DOHH2 (cell line): Measurements from ENCODE around the gene ZNF408.

Experiments
- H3F3A ChIP-seq: fragments of 200-600 bp; sonication (generic), shearing (Covaris generic); 2 replicates; pipeline ENCODE4 v1.6.0; 2016; ENCODE audit warnings: antibody characterized with exemption, mild to moderate bottlenecking; ENCODE audit not compliant: control insufficient read depth, insufficient read depth
- H3K27ac ChIP-seq: fragments of 200-600 bp; sonication (generic); 2 replicates; pipeline ENCODE4 v1.5.1; 2014; ENCODE audit warnings: low read depth, mild to moderate bottlenecking, low read length, moderate library complexity
- H3K27me3 ChIP-seq: fragments of 200-600 bp; sonication (generic); 2 replicates; pipeline ENCODE4 v1.6.1; 2014; ENCODE audit warnings: mild to moderate bottlenecking, low read length, mixed read lengths; ENCODE audit not compliant: control insufficient read depth
- H3K36me3 ChIP-seq: fragments of 200-600 bp; sonication (generic); 2 replicates; pipeline ENCODE4 v1.6.1; 2014; ENCODE audit warnings: mild to moderate bottlenecking, low read length, moderate library complexity, mixed read lengths; ENCODE audit not compliant: control insufficient read depth
- H3K4me1 ChIP-seq: fragments of 200-600 bp; sonication (generic); 2 replicates; pipeline ENCODE4 v1.6.1; 2014; ENCODE audit warnings: mild to moderate bottlenecking, low read length, mixed read lengths; ENCODE audit not compliant: control insufficient read depth
- H3K4me2 ChIP-seq: fragments of 200-600 bp; sonication (generic); 2 replicates; pipeline ENCODE4 v1.6.0; 2014; ENCODE audit warnings: mild to moderate bottlenecking, low read length, moderate library complexity
- H3K4me3 ChIP-seq: fragments of 200-600 bp; sonication (generic); 2 replicates; pipeline ENCODE4 v1.5.1; 2014; ENCODE audit warnings: mild to moderate bottlenecking, low read length, mixed read lengths
- H3K79me2 ChIP-seq: fragments of 200-600 bp; sonication (generic); 2 replicates; pipeline ENCODE4 v1.6.1; 2014; ENCODE audit warnings: mild to moderate bottlenecking, low read length, mixed read lengths; ENCODE audit not compliant: control insufficient read depth
- H3K9me2 ChIP-seq: fragments of 200-600 bp; sonication (generic); replicated peaks from 2 replicates; pipeline ENCODE4 v1.6.1; 2014; ENCODE audit warnings: mild to moderate bottlenecking, low read length, mixed read lengths; ENCODE audit not compliant: control insufficient read depth
- H3K9me3 ChIP-seq: fragments of 200-600 bp; sonication (generic); 2 replicates; pipeline ENCODE4 v1.6.1; 2014; ENCODE audit warnings: antibody characterized with exemption, low read length, mixed read lengths; ENCODE audit not compliant: control insufficient read depth, insufficient read depth
- H4K20me1 ChIP-seq: fragments of 200-600 bp; sonication (generic); 2 replicates; pipeline ENCODE4 v1.6.0; 2014; ENCODE audit warnings: low read depth, mild to moderate bottlenecking, antibody characterized with exemption, low read length, moderate library complexity; ENCODE audit not compliant: control insufficient read depth, insufficient read depth
- EZH2phosphoT487 ChIP-seq: fragments of 200-600 bp; sonication (generic); IDR thresholded peaks from 2 replicates; pipeline ENCODE4 v1.6.1; 2017; ENCODE audit warnings: borderline replicate concordance, mild to moderate bottlenecking, antibody characterized with exemption, low read length, moderate library complexity, mixed read lengths
- TF ChIP-seq, protein P1 (sequence below): fragments of 200-600 bp; sonication (generic); IDR thresholded peaks from one replicate; pipeline ENCODE4 v1.5.1; 2014; ENCODE audit warnings: antibody characterized with exemption, mild to moderate bottlenecking, low read depth, low read length; ENCODE audit not compliant: poor library complexity, severe bottlenecking

The ZNF408 gene

DNA sequence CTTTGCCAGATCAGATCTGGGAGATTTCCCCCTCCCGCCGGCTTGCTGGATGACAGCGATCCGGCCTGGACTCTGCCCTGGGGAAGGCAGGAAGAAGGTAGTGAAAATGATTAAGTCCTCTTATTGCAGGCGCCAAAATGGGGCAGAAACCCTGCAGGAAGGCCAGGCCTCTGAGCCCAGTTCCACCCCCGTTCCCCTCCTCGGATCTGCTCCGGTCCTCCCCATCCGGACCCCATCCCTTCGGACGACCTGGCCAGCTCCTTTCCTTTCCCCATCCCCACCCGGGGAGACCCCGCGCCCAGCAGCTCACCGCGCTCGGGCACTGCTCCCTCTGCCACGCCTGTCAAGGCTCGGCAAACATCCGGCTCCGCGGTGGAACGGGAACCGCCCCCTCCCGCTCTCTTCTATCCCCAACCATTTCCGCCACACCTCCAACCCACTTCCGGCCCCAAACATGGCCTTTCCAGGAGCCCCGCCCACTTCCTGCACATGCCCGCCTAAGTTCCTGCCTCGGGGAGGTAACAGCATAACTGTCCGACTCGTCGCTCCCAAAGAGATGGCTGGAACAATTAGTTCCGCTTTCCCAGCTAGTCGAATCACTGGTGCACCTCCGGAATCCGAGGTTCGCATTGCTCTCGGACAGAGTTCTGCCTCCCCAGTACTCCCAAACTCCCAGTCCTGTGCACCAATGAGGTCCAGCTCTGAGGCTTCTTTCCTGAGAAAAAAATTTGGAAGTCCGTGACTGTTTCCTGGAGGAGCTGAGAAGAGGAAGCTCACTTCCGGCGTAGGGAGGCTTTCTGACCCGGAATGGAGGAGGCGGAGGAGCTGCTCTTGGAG lies at the start of gene ZNF408, which contains the start of gene ARHGAP1:
Gene ZNF408, plus strand, starts transcription at position 791 of the 837 bp plus-strand sequence. Its CDS starts 17 bp downstream, at position 808.
Gene ARHGAP1, minus strand, starts transcription at position 379 of the 837 bp plus-strand sequence. CDS start 4,512 bp downstream, outside the sequence.
- no peaks in the 10 kb centered on the region for H3K9me2 ChIP-seq
- no peaks in the 10 kb centered on the region for H3F3A ChIP-seq
- peak within 1 kb of the TSS; percentile 69 for H3K27ac ChIP-seq
- peaks cover 28% of the 10 kb centered on the region for H3K4me1 ChIP-seq
- no peaks in the 10 kb centered on the region for H3K9me3 ChIP-seq
- H4K20me1 ChIP-seq: no peaks in the 10 kb centered on the region; the same call in 1 of the 2 replicates
- H3K4me3 ChIP-seq: peak within 1 kb of the TSS; percentile 91
- peaks cover 39% of the 10 kb centered on the region for H3K36me3 ChIP-seq
- H3K79me2 ChIP-seq: peaks cover 59% of the 10 kb centered on the region
- H3K27me3 ChIP-seq: no peaks in the 10 kb centered on the region
- TF ChIP-seq, protein P1, sequence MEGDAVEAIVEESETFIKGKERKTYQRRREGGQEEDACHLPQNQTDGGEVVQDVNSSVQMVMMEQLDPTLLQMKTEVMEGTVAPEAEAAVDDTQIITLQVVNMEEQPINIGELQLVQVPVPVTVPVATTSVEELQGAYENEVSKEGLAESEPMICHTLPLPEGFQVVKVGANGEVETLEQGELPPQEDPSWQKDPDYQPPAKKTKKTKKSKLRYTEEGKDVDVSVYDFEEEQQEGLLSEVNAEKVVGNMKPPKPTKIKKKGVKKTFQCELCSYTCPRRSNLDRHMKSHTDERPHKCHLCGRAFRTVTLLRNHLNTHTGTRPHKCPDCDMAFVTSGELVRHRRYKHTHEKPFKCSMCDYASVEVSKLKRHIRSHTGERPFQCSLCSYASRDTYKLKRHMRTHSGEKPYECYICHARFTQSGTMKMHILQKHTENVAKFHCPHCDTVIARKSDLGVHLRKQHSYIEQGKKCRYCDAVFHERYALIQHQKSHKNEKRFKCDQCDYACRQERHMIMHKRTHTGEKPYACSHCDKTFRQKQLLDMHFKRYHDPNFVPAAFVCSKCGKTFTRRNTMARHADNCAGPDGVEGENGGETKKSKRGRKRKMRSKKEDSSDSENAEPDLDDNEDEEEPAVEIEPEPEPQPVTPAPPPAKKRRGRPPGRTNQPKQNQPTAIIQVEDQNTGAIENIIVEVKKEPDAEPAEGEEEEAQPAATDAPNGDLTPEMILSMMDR: no peak
- TF ChIP-seq EZH2phosphoT487: no peak
- peak within 1 kb of the TSS; percentile 88 for H3K4me2 ChIP-seq

- Histone ChIP-seq H3K9me3 (no peaks in the 10 kb centered on the region), H3K4me3 (no peak overlapping the region), H3K79me2 (no peaks in the 10 kb centered on the region), H3K4me1 (no peaks in the 10 kb centered on the region), H3K36me3 (peaks cover 60% of the 10 kb centered on the region), H3K27ac (no peak overlapping the region), H3F3A (no peaks in the 10 kb centered on the region), H3K4me2 (no peak overlapping the region), H3K27me3 (no peaks in the 10 kb centered on the region), H3K9me2 (no peaks in the 10 kb centered on the region), H4K20me1 (no peaks in the 10 kb centered on the region)
- TF ChIP-seq, protein P1: no peak
- no peak for TF ChIP-seq EZH2phosphoT487
Observed at GRCh38 chr11:46655631-46656030, 45.2 kb upstream of the ZNF408 start.

GRCh38 chr11:46657186-46657585 lies 43.6 kb upstream of the ZNF408 start:
- Histone ChIP-seq H3F3A (no peaks in the 10 kb centered on the region), H3K36me3 (peaks cover 49% of the 10 kb centered on the region), H3K9me3 (no peaks in the 10 kb centered on the region), H3K27me3 (no peaks in the 10 kb centered on the region), H3K79me2 (no peaks in the 10 kb centered on the region), H3K27ac (no peak overlapping the region), H4K20me1 (no peaks in the 10 kb centered on the region), H3K9me2 (no peaks in the 10 kb centered on the region), H3K4me2 (no peak overlapping the region), H3K4me3 (no peak overlapping the region), H3K4me1 (no peaks in the 10 kb centered on the region)
- TF ChIP-seq, protein P1: no peak
- TF ChIP-seq EZH2phosphoT487: no peak
